ENCODE measurements around the gene ABLIM1. TPM values are rescaled to one million over a fixed set of nuclear protein-coding genes. Genes with fewer than 3 reads are reported as not detected.

ABLIM1 gene
- total and polyA plus RNA-seq, 8 donors: 52.7 to 195 (median 65.5) TPM

GRCh38 chr10:114618722-114619121 lies 39.4 kb downstream of the ABLIM1 start:
- intact Hi-C loops (cut with DNase I): no loop called here
- no peak for TF ChIP-seq CTCF (IDR thresholded peaks at IDR 0.05)
- Histone ChIP-seq H3K27me3 (no peaks in the 10 kb centered on the region), H3K4me1 (peaks cover 7 to 9% of the 10 kb centered on the region in 2 donors), H3K4me3 (no peak overlapping the region), H3K27ac (no peak overlapping the region), H3K9me3 (no peaks in the 10 kb centered on the region), H3K36me3 (no peaks in the 10 kb centered on the region)
- DNase-seq (no peak), ATAC-seq (no peak)

DNA sequence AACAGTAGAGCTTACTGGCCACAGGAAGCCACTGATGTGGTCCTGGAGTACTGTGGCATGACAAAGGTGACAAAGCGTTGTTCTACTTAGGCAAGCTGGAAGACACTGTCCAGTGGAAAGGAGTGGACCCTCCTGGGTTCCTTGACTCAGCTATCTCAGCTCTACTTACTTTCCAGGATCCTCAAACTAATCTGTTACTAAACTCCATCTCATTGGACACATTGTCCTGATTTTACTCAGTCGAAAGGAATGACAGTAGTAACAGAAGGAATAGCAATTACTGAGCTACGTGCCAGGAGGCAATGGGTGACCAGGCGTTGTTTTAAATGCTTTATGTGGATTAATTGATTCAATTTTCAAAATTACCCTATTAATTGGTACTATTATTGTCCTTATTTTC lies 41.6 kb downstream of the ABLIM1 start:
- H3K36me3 ChIP-seq: no peaks in the 10 kb centered on the region
- no peaks in the 10 kb centered on the region for H3K27me3 ChIP-seq
- H3K4me1 ChIP-seq: peaks cover 9 to 12% of the 10 kb centered on the region in 2 donors
- intact Hi-C loops (cut with DNase I): no loop called here
- TF ChIP-seq CTCF (IDR thresholded peaks at IDR 0.05): no peak
- DNase-seq: no peak
- H3K9me3 ChIP-seq: no peaks in the 10 kb centered on the region
- H3K27ac ChIP-seq: no peak overlapping the region
- no peak overlapping the region for H3K4me3 ChIP-seq
- ATAC-seq: no peak

- ATAC-seq (no peak), DNase-seq (no peak)
- intact Hi-C loops (cut with DNase I): no loop called here
Measured at GRCh38 chr10:114616103-114616502, 42.0 kb downstream of the ABLIM1 start.

DNA sequence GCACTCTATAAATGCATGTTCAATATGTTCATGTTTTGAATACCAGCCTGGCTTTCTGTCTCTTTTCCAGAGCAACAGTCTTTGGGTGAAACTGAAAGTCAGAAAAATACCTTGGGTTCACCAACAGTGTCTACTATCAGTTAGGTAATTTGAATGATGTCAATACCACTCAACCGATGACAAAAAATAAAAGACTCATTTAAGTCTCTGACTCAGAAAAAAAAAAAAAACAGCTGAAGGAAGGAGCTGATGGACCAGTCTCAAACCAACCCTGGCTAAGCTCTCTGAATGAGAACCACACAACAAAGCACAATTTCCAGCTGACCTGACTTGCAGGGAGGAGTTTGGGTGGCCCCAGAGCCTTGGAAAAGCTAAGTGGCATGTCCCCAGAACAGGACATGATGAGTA lies 42.5 kb downstream of the ABLIM1 start:
- ATAC-seq: no peak
- TF ChIP-seq CTCF (IDR thresholded peaks at IDR 0.05): no peak
- no peak overlapping the region for H3K27ac ChIP-seq
- intact Hi-C loops (cut with DNase I): no loop called here
- no peaks in the 10 kb centered on the region for H3K9me3 ChIP-seq
- H3K4me3 ChIP-seq: no peak overlapping the region
- no peaks in the 10 kb centered on the region for H3K36me3 ChIP-seq
- H3K4me1 ChIP-seq: peaks cover 9 to 12% of the 10 kb centered on the region in 2 donors
- no peak for DNase-seq
- no peaks in the 10 kb centered on the region for H3K27me3 ChIP-seq

More at GRCh38 chr10:114616103-114616502, 42.0 kb downstream of the ABLIM1 start:
- H3K4me1 ChIP-seq: peaks cover 9 to 12% of the 10 kb centered on the region in 2 donors
- H3K27ac ChIP-seq: no peak overlapping the region
- no peaks in the 10 kb centered on the region for H3K36me3 ChIP-seq
- H3K9me3 ChIP-seq: no peaks in the 10 kb centered on the region
- TF ChIP-seq CTCF (IDR thresholded peaks at IDR 0.05): no peak
- no peak overlapping the region for H3K4me3 ChIP-seq
- no peaks in the 10 kb centered on the region for H3K27me3 ChIP-seq

- Histone ChIP-seq H3K27ac (peak overlapping the region; percentile 34 to 47), H3K27me3 (no peaks in the 10 kb centered on the region), H3K4me3 (no peak overlapping the region), H3K36me3 (no peaks in the 10 kb centered on the region), H3K9me3 (no peaks in the 10 kb centered on the region), H3K4me1 (peaks cover 9 to 12% of the 10 kb centered on the region in 2 donors)
- no peak for TF ChIP-seq CTCF (IDR thresholded peaks at IDR 0.05)
- ATAC-seq: peak; percentile 89
- intact Hi-C loops (cut with DNase I): no loop called here
- no peak for DNase-seq
Measured at GRCh38 chr10:114613237-114613979, 44.7 kb downstream of the ABLIM1 start.

All from left lung (tissue), 10 donors.